ENCODE results near the gene NCK1.

GRCh38 chr3:136891934-136892855, 30.2 kb downstream of the NCK1 start:
- TF ChIP-seq CTCF (IDR thresholded peaks at IDR 0.05; ENCODE audit: poor library complexity) = no peak
- TF ChIP-seq EZH2 (IDR thresholded peaks at IDR 0.05; ENCODE audit: borderline replicate concordance) = no peak
- no peak for TF ChIP-seq EZH2phosphoT487 (IDR thresholded peaks at IDR 0.05; ENCODE audit: low read depth, severe bottlenecking, unreplicated experiment)

All from hepatocyte (in vitro differentiated cells).